GM23338 (cell line): ENCODE results near the gene RPS25. TPM values are rescaled to one million over a fixed set of nuclear protein-coding genes. Genes with fewer than 3 reads are reported as not detected.

Experiments used
- ATAC-seq: fragments of 200-7000 bp; cut with Tn5 transposase; 3 replicates; pipeline ENCODE4 v1.9.1; 2020
- DNase-seq: peaks from one replicate; pipeline ENCODE4 v3.0.0-alpha.2; 2015; ENCODE audit warnings: low spot score
- H2AFZ ChIP-seq: fragments of 200-600 bp; sonication (generic); 2 replicates; pipeline ENCODE4 v1.8.0; 2016; ENCODE audit warnings: antibody characterized with exemption, mild to moderate bottlenecking, moderate library complexity
- H3F3A ChIP-seq: fragments of 200-600 bp; sonication (generic); replicated peaks from 2 replicates; pipeline ENCODE4 v1.8.0; 2017; ENCODE audit warnings: antibody characterized with exemption, mixed run types, low read depth
- H3K27ac ChIP-seq: fragments of 200-600 bp; sonication (generic); 2 replicates; pipeline ENCODE4 v1.6.1; 2016; ENCODE audit warnings: low read depth
- H3K27me3 ChIP-seq: fragments of 200-600 bp; sonication (generic); 2 replicates; pipeline ENCODE4 v1.8.0; 2016; ENCODE audit warnings: mild to moderate bottlenecking, mixed run types, moderate library complexity; ENCODE audit not compliant: insufficient read depth
- H3K36me3 ChIP-seq: fragments of 200-600 bp; sonication (generic); 2 replicates; pipeline ENCODE4 v1.8.0; 2016; ENCODE audit warnings: mild to moderate bottlenecking; ENCODE audit not compliant: insufficient read depth
- H3K4me1 ChIP-seq: fragments of 200-600 bp; sonication (generic); 2 replicates; pipeline ENCODE4 v1.8.0; 2016; ENCODE audit warnings: mild to moderate bottlenecking, moderate library complexity; ENCODE audit not compliant: insufficient read depth
- H3K4me2 ChIP-seq: fragments of 200-600 bp; sonication (generic); 2 replicates; pipeline ENCODE4 v1.7.1; 2017; ENCODE audit warnings: mixed run types
- H3K4me3 ChIP-seq: fragments of 200-600 bp; sonication (generic); 2 replicates; pipeline ENCODE4 v1.6.1; 2016; ENCODE audit warnings: mixed run types
- H3K79me2 ChIP-seq: fragments of 200-600 bp; sonication (generic); replicated peaks from 2 replicates; pipeline ENCODE4 v1.8.0; 2017; ENCODE audit warnings: mild to moderate bottlenecking; ENCODE audit not compliant: insufficient read depth
- H3K9me2 ChIP-seq: fragments of 200-600 bp; sonication (generic); 2 replicates; pipeline ENCODE4 v1.8.0; 2017; ENCODE audit not compliant: insufficient read depth
- H4K20me1 ChIP-seq: fragments of 200-600 bp; sonication (generic); replicated peaks from 2 replicates; pipeline ENCODE4 v1.8.0; 2017; ENCODE audit warnings: mild to moderate bottlenecking; ENCODE audit not compliant: insufficient read depth
- H3K27ac Mint-ChIP-seq: 2 replicates; pipeline ENCODE4 v1.8.0; 2020; ENCODE audit warnings: inconsistent platforms, mild to moderate bottlenecking, moderate library complexity, mixed read lengths
- H3K27me3 Mint-ChIP-seq: 3 replicates; pipeline ENCODE4 v1.8.0; 2022; ENCODE audit warnings: low read depth, mild to moderate bottlenecking, moderate library complexity, mixed read lengths, inconsistent platforms; ENCODE audit not compliant: insufficient read depth, poor library complexity
- H3K36me3 Mint-ChIP-seq: 3 replicates; pipeline ENCODE4 v1.8.0; 2021; ENCODE audit warnings: low read depth, mild to moderate bottlenecking, inconsistent platforms, moderate library complexity, mixed read lengths
- H3K4me1 Mint-ChIP-seq: 3 replicates; pipeline ENCODE4 v1.8.0; 2020; ENCODE audit warnings: mild to moderate bottlenecking, inconsistent platforms, mixed read lengths
- H3K4me3 Mint-ChIP-seq: 3 replicates; pipeline ENCODE4 v1.8.0; 2021; ENCODE audit warnings: moderate library complexity, mild to moderate bottlenecking, inconsistent platforms, mixed read lengths
- H3K9me3 Mint-ChIP-seq: 3 replicates; pipeline ENCODE4 v1.8.0; 2020; ENCODE audit warnings: moderate library complexity, mild to moderate bottlenecking, inconsistent platforms, mixed read lengths
- CREB1 ChIP-seq: fragments of 250-450 bp; sonication (Bioruptor Pico); IDR thresholded peaks from 2 replicates; pipeline ENCODE4 v1.5.0; 2020; ENCODE audit warnings: low read depth, mild to moderate bottlenecking, moderate library complexity
- EZH2 ChIP-seq: fragments of 200-600 bp; sonication (generic); IDR thresholded peaks from one replicate; pipeline ENCODE4 v1.8.0; 2017; ENCODE audit warnings: antibody characterized with exemption, mild to moderate bottlenecking, low read depth; ENCODE audit not compliant: unreplicated experiment
- EZH2phosphoT487 ChIP-seq: fragments of 200-600 bp; sonication (generic); IDR thresholded peaks from one replicate; pipeline ENCODE4 v1.8.1; 2018; ENCODE audit warnings: antibody characterized with exemption; ENCODE audit not compliant: unreplicated experiment
- JUNB ChIP-seq: IDR thresholded peaks from one replicate; pipeline ENCODE4 v1.6.1; 2016; ENCODE audit warnings: antibody characterized with exemption; ENCODE audit not compliant: unreplicated experiment
- STAT1 ChIP-seq: IDR thresholded peaks from one replicate; pipeline ENCODE4 v1.6.1; 2016; ENCODE audit warnings: antibody characterized with exemption; ENCODE audit not compliant: unreplicated experiment
- ZNF114 ChIP-seq: fragments of 250-450 bp; sonication (Bioruptor Pico); IDR thresholded peaks from 2 replicates; pipeline ENCODE4 v1.5.0; 2020; ENCODE audit warnings: mild to moderate bottlenecking, moderate library complexity
- ZNF331 ChIP-seq: fragments of 250-450 bp; sonication (Bioruptor Pico); IDR thresholded peaks from 2 replicates; pipeline ENCODE4 v1.5.0; 2020; ENCODE audit warnings: low read depth, mild to moderate bottlenecking, moderate library complexity
- polyA plus RNA-seq: library from polyadenylated mRNA; unstranded; fragments of >200 nt; fragmentation: Nextera tagmentation; extraction: Ambion mirVana; gene quantifications from 2 replicates; pipeline ENCODE4 v1.2.1, GENCODE V29; 2016
- total RNA-seq: library from RNA; depleted of rRNA; stranded (reverse); fragments of >200 nt; shearing (Covaris generic); gene quantifications from 2 replicates; pipeline ENCODE4 v1.2.3, GENCODE V29; 2014
- TF ChIP-seq, protein P1 (sequence below), 2 experiments: fragments of 200-600 bp in 1 of 2; sonication (generic) in 1 of 2; conservative IDR thresholded peaks; 2 replicates each; pipeline versions ENCODE4 v1.5.1 to v1.6.1; 2016 to 2017; ENCODE audit warnings: antibody characterized with exemption in 2 of 2, low read depth in 2 of 2, mild to moderate bottlenecking in 2 of 2, moderate library complexity in 1 of 2
- TF ChIP-seq, protein P2 (sequence below): IDR thresholded peaks from one replicate; pipeline ENCODE4 v1.6.1; 2018; ENCODE audit warnings: antibody characterized with exemption; ENCODE audit not compliant: unreplicated experiment
- TF ChIP-seq, protein P3 (sequence below): IDR thresholded peaks from 2 replicates; pipeline ENCODE4 v1.6.1; 2016; ENCODE audit warnings: antibody characterized with exemption

The RPS25 gene
- total and polyA plus RNA-seq, 2 experiments from 2014 or later = 1,965 to 3,622 TPM

DNA sequence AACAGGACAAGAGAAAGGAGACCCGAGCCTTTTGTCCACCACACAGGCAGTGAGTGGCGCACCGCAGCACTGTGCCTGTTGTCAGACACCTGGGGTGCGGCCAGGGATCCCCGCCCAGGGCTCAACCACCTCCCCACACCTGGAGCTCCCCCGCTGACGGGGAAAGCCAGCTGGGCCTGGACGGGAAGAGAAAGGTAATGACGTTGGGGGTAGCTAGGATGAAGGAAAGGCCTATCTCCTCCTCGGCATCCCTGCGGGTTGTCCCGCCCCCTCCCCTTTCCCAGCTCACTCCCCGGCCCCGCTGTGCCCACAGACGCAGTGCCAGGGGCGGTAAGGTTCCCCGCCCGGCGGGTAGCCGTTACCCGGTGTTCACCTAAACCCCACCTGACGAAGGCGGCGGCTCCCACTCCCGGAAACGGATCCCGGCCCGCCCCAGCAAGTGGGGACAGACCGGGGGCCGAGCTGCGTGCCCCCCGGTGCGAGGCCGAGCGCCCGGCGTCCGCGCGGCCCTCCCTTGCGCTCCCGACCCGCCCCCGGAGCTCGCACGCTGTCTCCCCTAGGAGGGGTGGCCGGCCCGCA lies 38.4 kb upstream of the RPS25 start:
- H3K27me3 ChIP-seq = no peaks in the 10 kb centered on the region
- no peak overlapping the region; the same call in 1 of the 2 replicates for H2AFZ ChIP-seq
- peak overlapping the region; percentile 93 for H3K4me2 ChIP-seq
- H3K4me1 ChIP-seq = peaks cover 14% of the 10 kb centered on the region
- H3K4me3 Mint-ChIP-seq = peak overlapping the region; percentile 90
- H3K9me3 Mint-ChIP-seq = peaks cover 7% of the 10 kb centered on the region; the same call in 1 of the 3 replicates
- peak overlapping the region; percentile 98 for H3K27ac Mint-ChIP-seq
- DNase-seq = peak; percentile 80
- H3F3A ChIP-seq = peaks cover 16% of the 10 kb centered on the region
- peaks cover 55% of the 10 kb centered on the region for H3K36me3 Mint-ChIP-seq
- H3K4me3 ChIP-seq = peak overlapping the region; percentile 96
- ATAC-seq = peak; percentile 31
- H3K4me1 Mint-ChIP-seq = peaks cover 14% of the 10 kb centered on the region
- H3K27me3 Mint-ChIP-seq = peaks cover 13% of the 10 kb centered on the region
- H3K27ac ChIP-seq = peak overlapping the region; percentile 90
- 0 out of 2 replicates have a peak, but pooled peaks cover 4% of the 10 kb centered on the region for H3K9me2 ChIP-seq
- H4K20me1 ChIP-seq = peaks cover 25% of the 10 kb centered on the region
- no peak for TF ChIP-seq STAT1
- no peak for TF ChIP-seq ZNF331 (CRISPR knock-in tag)
- no peak for TF ChIP-seq JUNB
- no peak for TF ChIP-seq EZH2phosphoT487
- TF ChIP-seq, protein P1, sequence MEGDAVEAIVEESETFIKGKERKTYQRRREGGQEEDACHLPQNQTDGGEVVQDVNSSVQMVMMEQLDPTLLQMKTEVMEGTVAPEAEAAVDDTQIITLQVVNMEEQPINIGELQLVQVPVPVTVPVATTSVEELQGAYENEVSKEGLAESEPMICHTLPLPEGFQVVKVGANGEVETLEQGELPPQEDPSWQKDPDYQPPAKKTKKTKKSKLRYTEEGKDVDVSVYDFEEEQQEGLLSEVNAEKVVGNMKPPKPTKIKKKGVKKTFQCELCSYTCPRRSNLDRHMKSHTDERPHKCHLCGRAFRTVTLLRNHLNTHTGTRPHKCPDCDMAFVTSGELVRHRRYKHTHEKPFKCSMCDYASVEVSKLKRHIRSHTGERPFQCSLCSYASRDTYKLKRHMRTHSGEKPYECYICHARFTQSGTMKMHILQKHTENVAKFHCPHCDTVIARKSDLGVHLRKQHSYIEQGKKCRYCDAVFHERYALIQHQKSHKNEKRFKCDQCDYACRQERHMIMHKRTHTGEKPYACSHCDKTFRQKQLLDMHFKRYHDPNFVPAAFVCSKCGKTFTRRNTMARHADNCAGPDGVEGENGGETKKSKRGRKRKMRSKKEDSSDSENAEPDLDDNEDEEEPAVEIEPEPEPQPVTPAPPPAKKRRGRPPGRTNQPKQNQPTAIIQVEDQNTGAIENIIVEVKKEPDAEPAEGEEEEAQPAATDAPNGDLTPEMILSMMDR (conservative IDR thresholded peaks at IDR 0.05; ENCODE audit: low read depth in 2 of 2) = no peak
- TF ChIP-seq CREB1 (CRISPR knock-in tag) = no peak
- H3K79me2 ChIP-seq = peaks cover 43% of the 10 kb centered on the region
- peaks cover 37% of the 10 kb centered on the region for H3K36me3 ChIP-seq

DNA sequence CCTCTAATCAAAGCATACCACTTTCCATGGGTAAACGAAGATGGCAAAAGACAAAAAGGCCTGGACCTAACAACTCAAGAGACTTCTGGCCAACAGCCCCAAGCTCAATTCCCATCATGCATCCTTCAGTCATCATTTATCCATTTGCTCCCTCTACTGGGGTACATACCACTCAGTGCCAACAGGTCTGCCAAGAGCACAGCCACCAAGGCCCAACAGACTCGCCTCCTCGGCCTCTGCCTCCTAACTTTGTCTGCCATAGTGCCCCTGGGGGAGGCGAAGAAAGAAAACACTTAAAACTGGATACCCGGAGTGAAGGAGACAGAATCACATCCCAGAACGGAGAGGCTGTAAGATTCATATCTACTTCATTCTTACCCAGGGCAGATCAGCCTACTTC lies 37.8 kb upstream of the RPS25 start:
- H3K4me1 Mint-ChIP-seq = peaks cover 14% of the 10 kb centered on the region
- Histone ChIP-seq H3K4me3 (peak overlapping the region; percentile 96), H3K79me2 (peaks cover 43% of the 10 kb centered on the region), H4K20me1 (peaks cover 25% of the 10 kb centered on the region), H3K27ac (no peak overlapping the region), H2AFZ (no peak overlapping the region), H3K27me3 (no peaks in the 10 kb centered on the region), H3K4me1 (peaks cover 14% of the 10 kb centered on the region), H3K9me2 (0 out of 2 replicates have a peak, but pooled peaks cover 4% of the 10 kb centered on the region), H3F3A (peaks cover 16% of the 10 kb centered on the region), H3K36me3 (peaks cover 43% of the 10 kb centered on the region), H3K4me2 (peak overlapping the region; percentile 93)
- H3K36me3 Mint-ChIP-seq = peaks cover 61% of the 10 kb centered on the region
- ATAC-seq (no peak), DNase-seq (peak; percentile 22)
- H3K9me3 Mint-ChIP-seq = peaks cover 7% of the 10 kb centered on the region; the same call in 1 of the 3 replicates
- peak overlapping the region; percentile 90 for H3K4me3 Mint-ChIP-seq
- peak overlapping the region; percentile 78 for H3K27ac Mint-ChIP-seq
- peaks cover 15% of the 10 kb centered on the region for H3K27me3 Mint-ChIP-seq
- TF ChIP-seq, protein P1 (conservative IDR thresholded peaks at IDR 0.05; ENCODE audit: low read depth in 2 of 2) = no peak
- no peak for TF ChIP-seq EZH2
- TF ChIP-seq, protein P2, sequence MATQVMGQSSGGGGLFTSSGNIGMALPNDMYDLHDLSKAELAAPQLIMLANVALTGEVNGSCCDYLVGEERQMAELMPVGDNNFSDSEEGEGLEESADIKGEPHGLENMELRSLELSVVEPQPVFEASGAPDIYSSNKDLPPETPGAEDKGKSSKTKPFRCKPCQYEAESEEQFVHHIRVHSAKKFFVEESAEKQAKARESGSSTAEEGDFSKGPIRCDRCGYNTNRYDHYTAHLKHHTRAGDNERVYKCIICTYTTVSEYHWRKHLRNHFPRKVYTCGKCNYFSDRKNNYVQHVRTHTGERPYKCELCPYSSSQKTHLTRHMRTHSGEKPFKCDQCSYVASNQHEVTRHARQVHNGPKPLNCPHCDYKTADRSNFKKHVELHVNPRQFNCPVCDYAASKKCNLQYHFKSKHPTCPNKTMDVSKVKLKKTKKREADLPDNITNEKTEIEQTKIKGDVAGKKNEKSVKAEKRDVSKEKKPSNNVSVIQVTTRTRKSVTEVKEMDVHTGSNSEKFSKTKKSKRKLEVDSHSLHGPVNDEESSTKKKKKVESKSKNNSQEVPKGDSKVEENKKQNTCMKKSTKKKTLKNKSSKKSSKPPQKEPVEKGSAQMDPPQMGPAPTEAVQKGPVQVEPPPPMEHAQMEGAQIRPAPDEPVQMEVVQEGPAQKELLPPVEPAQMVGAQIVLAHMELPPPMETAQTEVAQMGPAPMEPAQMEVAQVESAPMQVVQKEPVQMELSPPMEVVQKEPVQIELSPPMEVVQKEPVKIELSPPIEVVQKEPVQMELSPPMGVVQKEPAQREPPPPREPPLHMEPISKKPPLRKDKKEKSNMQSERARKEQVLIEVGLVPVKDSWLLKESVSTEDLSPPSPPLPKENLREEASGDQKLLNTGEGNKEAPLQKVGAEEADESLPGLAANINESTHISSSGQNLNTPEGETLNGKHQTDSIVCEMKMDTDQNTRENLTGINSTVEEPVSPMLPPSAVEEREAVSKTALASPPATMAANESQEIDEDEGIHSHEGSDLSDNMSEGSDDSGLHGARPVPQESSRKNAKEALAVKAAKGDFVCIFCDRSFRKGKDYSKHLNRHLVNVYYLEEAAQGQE = no peak
- no peak for TF ChIP-seq EZH2phosphoT487
- no peak for TF ChIP-seq JUNB
- no peak for TF ChIP-seq ZNF114 (CRISPR knock-in tag)
- no peak for TF ChIP-seq STAT1
- no peak for TF ChIP-seq CREB1 (CRISPR knock-in tag)
- TF ChIP-seq ZNF331 (CRISPR knock-in tag) = no peak
- TF ChIP-seq, protein P3, sequence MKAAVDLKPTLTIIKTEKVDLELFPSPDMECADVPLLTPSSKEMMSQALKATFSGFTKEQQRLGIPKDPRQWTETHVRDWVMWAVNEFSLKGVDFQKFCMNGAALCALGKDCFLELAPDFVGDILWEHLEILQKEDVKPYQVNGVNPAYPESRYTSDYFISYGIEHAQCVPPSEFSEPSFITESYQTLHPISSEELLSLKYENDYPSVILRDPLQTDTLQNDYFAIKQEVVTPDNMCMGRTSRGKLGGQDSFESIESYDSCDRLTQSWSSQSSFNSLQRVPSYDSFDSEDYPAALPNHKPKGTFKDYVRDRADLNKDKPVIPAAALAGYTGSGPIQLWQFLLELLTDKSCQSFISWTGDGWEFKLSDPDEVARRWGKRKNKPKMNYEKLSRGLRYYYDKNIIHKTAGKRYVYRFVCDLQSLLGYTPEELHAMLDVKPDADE = no peak
